HEK293 (cell line): ENCODE measurements around the gene ENO3.

Source experiments
- EGR2 ChIP-seq: fragments of 450-650 bp; formaldehyde crosslinking; IDR thresholded peaks from 2 replicates; pipeline ENCODE4 v1.5.1; 2016; ENCODE audit warnings: low read depth, missing biosample characterization, missing genetic modification characterization
- KLF1 ChIP-seq: fragments of 450-650 bp; formaldehyde crosslinking; IDR thresholded peaks from 2 replicates; pipeline ENCODE4 v1.5.1; 2016; ENCODE audit warnings: missing biosample characterization, missing genetic modification characterization
- KLF16 ChIP-seq: fragments of 450-650 bp; formaldehyde crosslinking; IDR thresholded peaks from 2 replicates; pipeline ENCODE4 v1.5.1; 2017; ENCODE audit warnings: missing biosample characterization, missing genetic modification characterization
- KLF7 ChIP-seq: fragments of 450-650 bp; formaldehyde crosslinking; IDR thresholded peaks from 2 replicates; pipeline ENCODE4 v1.5.1; 2016; ENCODE audit warnings: missing biosample characterization, missing genetic modification characterization, borderline replicate concordance
- KLF8 ChIP-seq: fragments of 450-650 bp; formaldehyde crosslinking; IDR thresholded peaks from 2 replicates; pipeline ENCODE4 v1.5.1; 2016; ENCODE audit warnings: missing biosample characterization, missing genetic modification characterization
- SP3 ChIP-seq: fragments of 450-650 bp; formaldehyde crosslinking; IDR thresholded peaks from 2 replicates; pipeline ENCODE4 v1.5.1; 2016; ENCODE audit warnings: missing biosample characterization, missing genetic modification characterization
- ZBTB11 ChIP-seq: fragments of 450-650 bp; formaldehyde crosslinking; conservative IDR thresholded peaks from 2 replicates; pipeline ENCODE4 v1.5.1; 2016; ENCODE audit warnings: low read depth, missing biosample characterization, missing genetic modification characterization
- ZBTB44 ChIP-seq: fragments of 450-650 bp; IDR thresholded peaks from 2 replicates; pipeline ENCODE4 v1.5.1; 2018; ENCODE audit warnings: missing biosample characterization, mild to moderate bottlenecking, missing genetic modification characterization
- ZFP69B ChIP-seq: fragments of 450-650 bp; formaldehyde crosslinking; IDR thresholded peaks from 2 replicates; pipeline ENCODE4 v1.5.1; 2016; ENCODE audit warnings: missing biosample characterization, missing genetic modification characterization
- ZNF133 ChIP-seq: fragments of 450-650 bp; formaldehyde crosslinking; IDR thresholded peaks from 2 replicates; pipeline ENCODE4 v1.5.1; 2016; ENCODE audit warnings: missing biosample characterization, missing genetic modification characterization
- ZNF184 ChIP-seq: fragments of 450-650 bp; IDR thresholded peaks from 2 replicates; pipeline ENCODE4 v1.5.1; 2018; ENCODE audit warnings: missing biosample characterization, mild to moderate bottlenecking, missing genetic modification characterization
- ZNF211 ChIP-seq: fragments of 450-650 bp; formaldehyde crosslinking; IDR thresholded peaks from 2 replicates; pipeline ENCODE4 v1.5.1; 2016; ENCODE audit warnings: low read depth, missing biosample characterization, missing genetic modification characterization
- ZNF221 ChIP-seq: fragments of 450-650 bp; formaldehyde crosslinking; IDR thresholded peaks from 2 replicates; pipeline ENCODE4 v1.5.1; 2017; ENCODE audit warnings: missing biosample characterization, missing genetic modification characterization, borderline replicate concordance
- ZNF398 ChIP-seq: fragments of 450-650 bp; formaldehyde crosslinking; IDR thresholded peaks from 2 replicates; pipeline ENCODE4 v1.5.1; 2017; ENCODE audit warnings: missing biosample characterization, missing genetic modification characterization
- ZNF48 ChIP-seq: fragments of 450-650 bp; formaldehyde crosslinking; IDR thresholded peaks from 2 replicates; pipeline ENCODE4 v1.5.1; 2016; ENCODE audit warnings: missing biosample characterization, missing genetic modification characterization
- ZNF555 ChIP-seq: fragments of 450-650 bp; formaldehyde crosslinking; conservative IDR thresholded peaks from 2 replicates; pipeline ENCODE4 v1.5.1; 2017; ENCODE audit warnings: missing biosample characterization, mild to moderate bottlenecking, missing genetic modification characterization, inconsistent platforms
- ZNF558 ChIP-seq: fragments of 450-650 bp; formaldehyde crosslinking; IDR thresholded peaks from 2 replicates; pipeline ENCODE4 v1.5.1; 2016; ENCODE audit warnings: missing biosample characterization, missing genetic modification characterization
- ZNF623 ChIP-seq: fragments of 450-650 bp; formaldehyde crosslinking; IDR thresholded peaks from 2 replicates; pipeline ENCODE4 v1.5.1; 2016; ENCODE audit warnings: missing biosample characterization, missing genetic modification characterization
- ZNF629 ChIP-seq: fragments of 450-650 bp; formaldehyde crosslinking; IDR thresholded peaks from 2 replicates; pipeline ENCODE4 v1.5.1; 2017; ENCODE audit warnings: missing biosample characterization, missing genetic modification characterization
- ZNF830 ChIP-seq: fragments of 450-650 bp; IDR thresholded peaks from 2 replicates; pipeline ENCODE4 v1.5.0; 2018; ENCODE audit warnings: missing biosample characterization, missing genetic modification characterization, low read depth, mild to moderate bottlenecking, moderate library complexity
- TF ChIP-seq, protein P1 (sequence below): fragments of 450-650 bp; formaldehyde crosslinking; IDR thresholded peaks from 2 replicates; pipeline ENCODE4 v1.5.1; 2016; ENCODE audit warnings: missing biosample characterization, missing genetic modification characterization, borderline replicate concordance
- TF ChIP-seq, protein P2 (sequence below): fragments of 450-650 bp; formaldehyde crosslinking; IDR thresholded peaks from 2 replicates; pipeline ENCODE4 v1.5.1; 2016; ENCODE audit warnings: missing biosample characterization, missing genetic modification characterization
- TF ChIP-seq, protein P3 (sequence below): fragments of 450-650 bp; formaldehyde crosslinking; IDR thresholded peaks from 2 replicates; pipeline ENCODE4 v1.5.1; 2016; ENCODE audit warnings: missing biosample characterization, missing genetic modification characterization

ENO3 gene

DNA sequence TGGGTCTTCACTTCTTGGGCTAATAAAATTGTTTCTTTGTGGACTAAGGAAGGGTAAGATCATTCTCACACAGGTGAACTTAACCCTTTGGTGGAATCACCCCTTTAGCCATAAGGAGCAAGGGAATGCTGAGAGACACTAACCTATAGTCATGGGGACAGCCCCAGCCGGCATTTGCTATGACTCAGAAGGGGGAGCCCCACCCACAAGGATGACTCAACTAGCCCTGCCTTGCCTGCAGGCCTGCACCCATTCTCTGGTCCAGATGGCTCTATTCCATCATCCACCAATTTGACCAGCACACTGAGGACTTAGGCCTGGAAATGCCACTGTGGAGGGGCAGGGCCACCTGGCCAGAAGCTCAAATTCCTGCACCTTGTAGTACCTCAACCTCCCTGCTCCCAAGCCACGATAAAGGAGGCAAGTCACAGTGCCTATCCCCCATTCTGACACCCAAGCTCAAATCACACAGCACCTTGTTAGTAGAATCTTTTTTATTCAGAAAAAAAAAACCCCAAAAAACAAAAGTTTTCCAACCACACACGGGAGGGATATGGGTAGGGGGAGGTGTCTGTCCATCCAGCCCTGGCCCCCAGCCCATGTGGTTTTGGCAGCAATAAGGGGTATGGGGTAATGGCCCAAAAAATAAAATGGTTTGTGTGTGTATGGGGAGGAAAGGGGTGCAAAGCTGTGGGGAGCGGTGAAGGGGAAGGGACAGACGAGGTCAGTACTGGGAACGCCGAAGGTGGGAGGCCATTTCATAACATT is 5.6 kb upstream of the ENO3 start (continued):
- TF ChIP-seq ZNF211 (tag by site-specific recombination) (no peak), ZNF555 (tag by site-specific recombination) (no peak), ZNF133 (tag by site-specific recombination) (no peak), KLF1 (tag by site-specific recombination) (peak; percentile 93), ZNF184 (tag by site-specific recombination) (peak; percentile 46), KLF16 (tag by site-specific recombination) (peak; percentile 71), ZBTB11 (tag by site-specific recombination) (no peak), ZNF830 (tag by site-specific recombination) (no peak), EGR2 (tag by site-specific recombination) (no peak), KLF7 (peak; percentile 54; the same call in 1 of the 2 replicates), ZNF623 (tag by site-specific recombination) (no peak), ZNF221 (no peak), SP3 (tag by site-specific recombination) (peak; percentile 58; the same call in 1 of the 2 replicates), ZNF629 (tag by site-specific recombination) (peak; percentile 79), ZNF48 (tag by site-specific recombination) (no peak), ZBTB44 (peak; percentile 15; the same call in 1 of the 2 replicates), ZNF398 (0 out of 2 replicates have a peak, but pooled peaks have one; percentile 2), ZNF558 (tag by site-specific recombination) (no peak), ZFP69B (tag by site-specific recombination) (peak; percentile 29; the same call in 1 of the 2 replicates), KLF8 (tag by site-specific recombination) (peak; percentile 97)
- TF ChIP-seq, protein P1, sequence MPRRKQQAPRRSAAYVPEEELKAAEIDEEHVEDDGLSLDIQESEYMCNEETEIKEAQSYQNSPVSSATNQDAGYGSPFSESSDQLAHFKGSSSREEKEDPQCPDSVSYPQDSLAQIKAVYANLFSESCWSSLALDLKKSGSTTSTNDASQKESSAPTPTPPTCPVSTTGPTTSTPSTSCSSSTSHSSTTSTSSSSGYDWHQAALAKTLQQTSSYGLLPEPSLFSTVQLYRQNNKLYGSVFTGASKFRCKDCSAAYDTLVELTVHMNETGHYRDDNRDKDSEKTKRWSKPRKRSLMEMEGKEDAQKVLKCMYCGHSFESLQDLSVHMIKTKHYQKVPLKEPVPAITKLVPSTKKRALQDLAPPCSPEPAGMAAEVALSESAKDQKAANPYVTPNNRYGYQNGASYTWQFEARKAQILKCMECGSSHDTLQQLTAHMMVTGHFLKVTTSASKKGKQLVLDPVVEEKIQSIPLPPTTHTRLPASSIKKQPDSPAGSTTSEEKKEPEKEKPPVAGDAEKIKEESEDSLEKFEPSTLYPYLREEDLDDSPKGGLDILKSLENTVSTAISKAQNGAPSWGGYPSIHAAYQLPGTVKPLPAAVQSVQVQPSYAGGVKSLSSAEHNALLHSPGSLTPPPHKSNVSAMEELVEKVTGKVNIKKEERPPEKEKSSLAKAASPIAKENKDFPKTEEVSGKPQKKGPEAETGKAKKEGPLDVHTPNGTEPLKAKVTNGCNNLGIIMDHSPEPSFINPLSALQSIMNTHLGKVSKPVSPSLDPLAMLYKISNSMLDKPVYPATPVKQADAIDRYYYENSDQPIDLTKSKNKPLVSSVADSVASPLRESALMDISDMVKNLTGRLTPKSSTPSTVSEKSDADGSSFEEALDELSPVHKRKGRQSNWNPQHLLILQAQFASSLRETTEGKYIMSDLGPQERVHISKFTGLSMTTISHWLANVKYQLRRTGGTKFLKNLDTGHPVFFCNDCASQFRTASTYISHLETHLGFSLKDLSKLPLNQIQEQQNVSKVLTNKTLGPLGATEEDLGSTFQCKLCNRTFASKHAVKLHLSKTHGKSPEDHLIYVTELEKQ (tag by site-specific recombination), result no peak
- TF ChIP-seq, protein P2, sequence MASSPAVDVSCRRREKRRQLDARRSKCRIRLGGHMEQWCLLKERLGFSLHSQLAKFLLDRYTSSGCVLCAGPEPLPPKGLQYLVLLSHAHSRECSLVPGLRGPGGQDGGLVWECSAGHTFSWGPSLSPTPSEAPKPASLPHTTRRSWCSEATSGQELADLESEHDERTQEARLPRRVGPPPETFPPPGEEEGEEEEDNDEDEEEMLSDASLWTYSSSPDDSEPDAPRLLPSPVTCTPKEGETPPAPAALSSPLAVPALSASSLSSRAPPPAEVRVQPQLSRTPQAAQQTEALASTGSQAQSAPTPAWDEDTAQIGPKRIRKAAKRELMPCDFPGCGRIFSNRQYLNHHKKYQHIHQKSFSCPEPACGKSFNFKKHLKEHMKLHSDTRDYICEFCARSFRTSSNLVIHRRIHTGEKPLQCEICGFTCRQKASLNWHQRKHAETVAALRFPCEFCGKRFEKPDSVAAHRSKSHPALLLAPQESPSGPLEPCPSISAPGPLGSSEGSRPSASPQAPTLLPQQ (tag by site-specific recombination), result peak; percentile 33; the same call in 1 of the 2 replicates
- TF ChIP-seq, protein P3, sequence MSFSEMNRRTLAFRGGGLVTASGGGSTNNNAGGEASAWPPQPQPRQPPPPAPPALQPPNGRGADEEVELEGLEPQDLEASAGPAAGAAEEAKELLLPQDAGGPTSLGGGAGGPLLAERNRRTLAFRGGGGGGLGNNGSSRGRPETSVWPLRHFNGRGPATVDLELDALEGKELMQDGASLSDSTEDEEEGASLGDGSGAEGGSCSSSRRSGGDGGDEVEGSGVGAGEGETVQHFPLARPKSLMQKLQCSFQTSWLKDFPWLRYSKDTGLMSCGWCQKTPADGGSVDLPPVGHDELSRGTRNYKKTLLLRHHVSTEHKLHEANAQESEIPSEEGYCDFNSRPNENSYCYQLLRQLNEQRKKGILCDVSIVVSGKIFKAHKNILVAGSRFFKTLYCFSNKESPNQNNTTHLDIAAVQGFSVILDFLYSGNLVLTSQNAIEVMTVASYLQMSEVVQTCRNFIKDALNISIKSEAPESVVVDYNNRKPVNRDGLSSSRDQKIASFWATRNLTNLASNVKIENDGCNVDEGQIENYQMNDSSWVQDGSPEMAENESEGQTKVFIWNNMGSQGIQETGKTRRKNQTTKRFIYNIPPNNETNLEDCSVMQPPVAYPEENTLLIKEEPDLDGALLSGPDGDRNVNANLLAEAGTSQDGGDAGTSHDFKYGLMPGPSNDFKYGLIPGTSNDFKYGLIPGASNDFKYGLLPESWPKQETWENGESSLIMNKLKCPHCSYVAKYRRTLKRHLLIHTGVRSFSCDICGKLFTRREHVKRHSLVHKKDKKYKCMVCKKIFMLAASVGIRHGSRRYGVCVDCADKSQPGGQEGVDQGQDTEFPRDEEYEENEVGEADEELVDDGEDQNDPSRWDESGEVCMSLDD, result peak; percentile 13; the same call in 1 of the 2 replicates
